Uterus (tissue), 2 donors: ENCODE measurements around the gene SHANK2.

Experiments used
- POLR2A ChIP-seq, 2 donors: fragments of 450-650 bp; IDR thresholded peaks; one replicate each; pipeline ENCODE4 v1.6.1; 2016; ENCODE audit warnings: antibody characterized with exemption in 2 of 2, mild to moderate bottlenecking in 1 of 2, moderate library complexity in 1 of 2
- TF ChIP-seq, protein P1 (sequence below), 4 experiments: fragments of 200-600 bp in 2 of 4; fragments of 450-650 bp in 2 of 4; sonication (generic) in 2 of 4; IDR thresholded peaks; one replicate each; pipeline ENCODE4 v1.5.1; 2016 to 2019; ENCODE audit warnings: antibody characterized with exemption in 4 of 4, mild to moderate bottlenecking in 2 of 4, moderate library complexity in 1 of 4

DNA sequence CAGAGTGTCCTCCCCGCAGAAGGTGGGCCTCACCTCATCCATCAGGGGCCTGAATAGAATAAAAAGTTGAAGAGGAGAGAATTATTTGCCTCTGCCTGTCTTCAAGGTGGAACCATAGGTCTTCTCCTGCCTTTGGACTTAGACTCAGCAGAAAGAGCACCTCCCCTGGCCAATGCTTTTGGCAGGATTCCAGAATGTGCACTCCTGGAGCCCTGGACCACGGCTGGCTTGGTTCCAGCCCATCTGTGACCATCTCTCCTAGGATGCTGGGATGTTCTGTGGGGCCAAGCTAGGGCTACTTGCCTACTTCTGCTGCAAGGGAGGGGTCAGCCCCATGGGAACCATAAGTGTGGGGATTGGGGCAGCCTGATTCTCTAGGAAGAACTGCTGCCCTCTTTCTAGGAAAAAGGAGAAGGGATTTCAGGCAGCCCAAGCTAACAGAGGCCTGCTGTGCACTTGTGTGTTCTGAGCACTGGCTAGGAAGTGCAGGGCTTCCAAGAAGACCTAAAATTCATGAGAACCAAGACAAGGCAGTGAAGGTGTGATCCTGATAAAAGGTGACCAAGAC lies 32.2 kb upstream of the SHANK2 start:
- TF ChIP-seq, protein P1, sequence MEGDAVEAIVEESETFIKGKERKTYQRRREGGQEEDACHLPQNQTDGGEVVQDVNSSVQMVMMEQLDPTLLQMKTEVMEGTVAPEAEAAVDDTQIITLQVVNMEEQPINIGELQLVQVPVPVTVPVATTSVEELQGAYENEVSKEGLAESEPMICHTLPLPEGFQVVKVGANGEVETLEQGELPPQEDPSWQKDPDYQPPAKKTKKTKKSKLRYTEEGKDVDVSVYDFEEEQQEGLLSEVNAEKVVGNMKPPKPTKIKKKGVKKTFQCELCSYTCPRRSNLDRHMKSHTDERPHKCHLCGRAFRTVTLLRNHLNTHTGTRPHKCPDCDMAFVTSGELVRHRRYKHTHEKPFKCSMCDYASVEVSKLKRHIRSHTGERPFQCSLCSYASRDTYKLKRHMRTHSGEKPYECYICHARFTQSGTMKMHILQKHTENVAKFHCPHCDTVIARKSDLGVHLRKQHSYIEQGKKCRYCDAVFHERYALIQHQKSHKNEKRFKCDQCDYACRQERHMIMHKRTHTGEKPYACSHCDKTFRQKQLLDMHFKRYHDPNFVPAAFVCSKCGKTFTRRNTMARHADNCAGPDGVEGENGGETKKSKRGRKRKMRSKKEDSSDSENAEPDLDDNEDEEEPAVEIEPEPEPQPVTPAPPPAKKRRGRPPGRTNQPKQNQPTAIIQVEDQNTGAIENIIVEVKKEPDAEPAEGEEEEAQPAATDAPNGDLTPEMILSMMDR (IDR thresholded peaks at IDR 0.05): no peak
- TF ChIP-seq POLR2A (IDR thresholded peaks at IDR 0.05): no peak
